Epithelial cell of esophagus (primary cell): ENCODE results near the gene KNL1.
"Not testable (repeated sequence)": the region's sequence is repeated elsewhere in the genome, so short reads cannot be mapped to it uniquely, and the experiment has no call there.

ENCODE experiments used
- DNase-seq: peaks from one replicate; pipeline ENCODE4 v3.0.0; 2010; ENCODE audit warnings: low read depth
- H3K4me3 ChIP-seq: 2 replicates; pipeline ENCODE4 v1.5.1; 2011; ENCODE audit warnings: mild to moderate bottlenecking, low read length, control low read depth
- CTCF ChIP-seq: IDR thresholded peaks from 2 replicates; pipeline ENCODE4 v1.5.1; 2011; ENCODE audit warnings: low read depth, mild to moderate bottlenecking, low read length, control low read depth, inconsistent platforms; ENCODE audit not compliant: insufficient read depth; ENCODE audit errors: missing control alignments

Gene KNL1

DNA sequence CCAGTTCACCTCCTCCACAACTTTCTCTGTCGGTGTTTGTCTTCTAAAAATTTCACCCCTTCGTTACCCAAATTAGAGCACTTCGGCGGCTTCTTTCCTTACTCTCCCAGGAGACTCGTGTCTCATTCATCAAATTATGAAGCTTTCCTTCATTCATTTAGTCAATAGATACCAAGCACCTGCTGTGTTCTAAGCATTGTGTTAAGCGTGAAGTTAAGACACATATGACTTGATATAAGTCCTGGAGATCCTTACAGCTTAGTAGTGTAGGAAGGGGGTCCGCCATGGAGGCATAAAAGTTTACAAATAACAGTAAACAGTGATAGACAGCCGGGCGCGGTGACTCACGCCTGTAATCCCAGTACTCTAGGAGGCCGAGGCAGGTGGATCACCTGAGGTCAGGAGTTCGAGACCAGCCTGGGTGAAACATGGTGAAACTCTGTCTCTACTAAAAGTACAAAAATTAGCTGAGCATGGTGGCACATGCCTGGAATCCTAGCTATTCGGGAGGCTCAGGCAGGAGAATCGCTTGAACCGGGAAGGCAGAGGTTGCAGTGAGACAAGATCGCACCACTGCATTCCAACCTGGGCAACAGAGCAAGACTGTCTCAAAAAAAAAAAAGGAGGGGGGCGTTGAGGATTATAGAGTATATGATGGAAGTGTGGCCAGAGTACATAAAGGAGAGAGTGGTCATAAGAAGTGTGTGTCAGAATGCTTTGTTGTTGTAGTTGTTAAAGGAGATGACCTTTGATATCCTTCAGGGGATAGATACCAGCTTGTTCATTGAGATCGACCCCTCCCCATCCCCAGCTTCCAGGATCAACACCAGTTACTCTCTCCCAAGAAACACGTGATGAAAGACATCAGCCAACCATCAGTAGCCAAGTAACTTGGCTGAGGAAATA, 28.5 kb upstream of the KNL1 start:
- TF ChIP-seq CTCF: no peak
- DNase-seq: no peak
- H3K4me3 ChIP-seq: peak overlapping the region; percentile 98

DNA sequence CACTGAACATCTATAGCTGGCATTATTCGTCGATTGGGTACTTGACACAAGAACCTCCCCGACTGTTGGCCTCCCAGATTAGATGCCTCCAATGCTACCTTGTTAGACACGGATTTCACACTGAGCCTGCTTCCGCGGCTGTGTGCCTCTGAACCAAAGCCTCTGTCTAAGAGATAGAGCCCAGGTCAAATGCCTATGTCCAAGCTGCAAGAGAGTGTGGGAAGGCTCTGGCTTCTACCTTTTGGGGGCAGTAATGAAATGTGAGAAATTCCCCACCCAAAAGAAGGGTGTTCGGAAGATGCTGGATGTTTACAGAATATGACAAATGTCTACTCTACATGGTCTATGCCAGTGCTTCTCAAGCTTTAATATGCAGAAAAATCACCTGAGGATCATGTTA, 26.9 kb upstream of the KNL1 start:
- no peak for DNase-seq
- H3K4me3 ChIP-seq: no peak overlapping the region
- no peak for TF ChIP-seq CTCF

- TF ChIP-seq CTCF: no peak
- peak within 1 kb of the TSS; percentile 95 for H3K4me3 ChIP-seq
- peak; percentile 94 for DNase-seq
Measured at GRCh38 chr15:40569129-40569953, 24.7 kb upstream of the KNL1 start, which contains the start of gene RPUSD2. Gene RPUSD2, plus strand, starts transcription at chr15:40569299. Its CDS starts 39 bp downstream, at chr15:40569338.

DNA sequence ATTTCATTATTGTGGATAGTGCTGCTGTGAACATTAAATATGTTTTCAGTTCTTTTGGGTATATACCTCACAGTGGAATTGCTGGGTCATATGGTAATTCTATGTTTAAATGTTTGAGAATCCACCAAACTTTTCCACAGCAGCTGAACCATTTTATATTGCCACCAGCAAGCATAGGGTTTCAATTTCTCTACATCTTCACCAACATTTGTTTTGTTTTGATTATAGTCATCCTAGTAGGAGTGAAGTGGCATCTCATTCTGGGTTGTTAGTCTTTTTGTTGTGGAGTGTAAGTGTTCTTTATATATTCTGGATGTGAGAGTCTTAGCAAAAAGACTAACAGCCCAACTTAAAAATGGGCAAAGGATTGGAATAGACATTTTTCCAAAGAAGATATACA, 18.9 kb upstream of the KNL1 start:
- DNase-seq: no peak
- no peak for TF ChIP-seq CTCF
- H3K4me3 ChIP-seq: no peak overlapping the region

DNA sequence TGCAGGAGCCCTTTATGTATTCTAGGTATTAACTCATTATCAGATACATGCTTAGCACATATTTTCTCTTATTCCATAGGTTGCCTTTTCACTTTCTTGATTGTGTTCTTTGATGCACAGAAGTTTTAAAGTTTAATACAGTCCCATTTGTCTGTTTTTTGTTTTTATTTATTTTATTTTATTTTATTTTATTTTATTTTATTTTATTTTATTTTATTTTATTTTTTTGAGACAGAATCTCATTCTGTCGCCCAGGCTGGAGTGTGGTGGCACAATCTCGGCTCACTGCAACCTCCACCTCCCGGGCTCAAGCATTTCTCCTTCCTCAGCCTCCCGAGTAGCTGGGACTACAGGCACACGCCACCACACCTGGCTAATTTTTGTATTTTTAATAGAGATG, 17.1 kb upstream of the KNL1 start:
- not testable (repeated sequence) for H3K4me3 ChIP-seq, DNase-seq

- no peak for DNase-seq
- H3K4me3 ChIP-seq: no peak overlapping the region
- TF ChIP-seq CTCF: no peak
Measured at GRCh38 chr15:40578892-40579291, 15.2 kb upstream of the KNL1 start.

DNA sequence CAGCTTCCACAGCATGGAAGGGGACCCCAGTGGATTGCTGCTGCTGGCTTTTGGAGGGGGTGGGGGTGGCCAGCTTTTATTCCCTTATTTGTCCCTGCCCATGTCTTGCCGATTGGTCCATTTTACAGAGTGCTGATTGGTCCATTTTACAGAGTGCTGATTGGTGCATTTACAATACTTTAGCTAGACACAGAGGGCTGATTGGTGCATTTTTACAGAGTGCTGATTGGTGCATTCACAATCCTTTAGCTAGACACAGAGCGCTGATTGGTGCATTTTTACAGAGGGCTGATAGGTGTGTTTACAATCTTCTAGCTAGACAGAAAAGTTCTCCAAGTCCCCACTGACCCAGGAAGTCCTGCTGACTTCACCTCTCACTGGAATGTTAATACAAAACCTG, 12.3 kb upstream of the KNL1 start:
- not testable (repeated sequence) for DNase-seq, H3K4me3 ChIP-seq
